DND-41 (cell line): Measurements from ENCODE around the gene ETF1.

Source experiments
- ATAC-seq: fragments of 200-7000 bp; cut with Tn5 transposase; 3 replicates; pipeline ENCODE4 v1.9.1; 2021; ENCODE audit warnings: low read depth; ENCODE audit not compliant: insufficient read depth
- DNase-seq: peaks from one replicate; pipeline ENCODE4 v3.0.0-alpha.2; 2020
- H2AFZ ChIP-seq: 2 replicates; pipeline ENCODE4 v1.6.0; 2012; ENCODE audit warnings: low read depth, low read length
- H3K27ac ChIP-seq: 2 replicates; pipeline ENCODE4 v1.5.1; 2012; ENCODE audit warnings: low read length, inconsistent platforms
- H3K27me3 ChIP-seq: fragments of 200-600 bp; sonication (generic); 2 replicates; pipeline ENCODE4 v1.6.0; 2012; ENCODE audit warnings: low read length, mild to moderate bottlenecking, inconsistent platforms; ENCODE audit not compliant: insufficient read depth, poor library complexity
- H3K36me3 ChIP-seq: 2 replicates; pipeline ENCODE4 v1.5.1; 2012; ENCODE audit warnings: low read length, inconsistent platforms; ENCODE audit not compliant: insufficient read depth
- H3K4me1 ChIP-seq: 2 replicates; pipeline ENCODE4 v1.5.1; 2012; ENCODE audit warnings: mild to moderate bottlenecking, low read length; ENCODE audit not compliant: insufficient read depth
- H3K4me2 ChIP-seq: 2 replicates; pipeline ENCODE4 v1.6.0; 2012; ENCODE audit warnings: mild to moderate bottlenecking, moderate library complexity, low read length, inconsistent platforms; ENCODE audit not compliant: insufficient read depth
- H3K4me3 ChIP-seq, 2 experiments: fragments of 200-600 bp in 1 of 2; shearing (Covaris generic) in 1 of 2; 2 replicates each; pipeline ENCODE4 v1.5.1; 2012 to 2016; ENCODE audit warnings: inconsistent platforms in 2 of 2, low read length in 2 of 2, mild to moderate bottlenecking in 2 of 2, low read depth in 1 of 2, moderate library complexity in 1 of 2
- H3K79me2 ChIP-seq: 2 replicates; pipeline ENCODE4 v1.6.0; 2012; ENCODE audit warnings: low read length, inconsistent platforms; ENCODE audit not compliant: insufficient read depth
- H3K9ac ChIP-seq: 2 replicates; pipeline ENCODE4 v1.6.0; 2012; ENCODE audit warnings: low read depth, mild to moderate bottlenecking, inconsistent platforms, low read length, moderate library complexity
- H3K9me3 ChIP-seq: 2 replicates; pipeline ENCODE4 v1.5.1; 2012; ENCODE audit warnings: low read length, moderate library complexity, mild to moderate bottlenecking, inconsistent platforms; ENCODE audit not compliant: insufficient read depth, severe bottlenecking
- H4K20me1 ChIP-seq: 2 replicates; pipeline ENCODE4 v1.6.0; 2012; ENCODE audit warnings: low read length; ENCODE audit not compliant: insufficient read depth
- CTCF ChIP-seq: IDR thresholded peaks from 2 replicates; pipeline ENCODE4 v1.5.1; 2012; ENCODE audit warnings: borderline replicate concordance, low read length, moderate library complexity, mild to moderate bottlenecking; ENCODE audit not compliant: poor library complexity, severe bottlenecking; ENCODE audit errors: extremely low read depth
- EZH2 ChIP-seq: IDR thresholded peaks from 3 replicates; pipeline ENCODE4 v1.6.1; 2012; ENCODE audit warnings: borderline replicate concordance, low read depth, mild to moderate bottlenecking, moderate library complexity, low read length, inconsistent platforms; ENCODE audit not compliant: severe bottlenecking

The ETF1 gene

DNA sequence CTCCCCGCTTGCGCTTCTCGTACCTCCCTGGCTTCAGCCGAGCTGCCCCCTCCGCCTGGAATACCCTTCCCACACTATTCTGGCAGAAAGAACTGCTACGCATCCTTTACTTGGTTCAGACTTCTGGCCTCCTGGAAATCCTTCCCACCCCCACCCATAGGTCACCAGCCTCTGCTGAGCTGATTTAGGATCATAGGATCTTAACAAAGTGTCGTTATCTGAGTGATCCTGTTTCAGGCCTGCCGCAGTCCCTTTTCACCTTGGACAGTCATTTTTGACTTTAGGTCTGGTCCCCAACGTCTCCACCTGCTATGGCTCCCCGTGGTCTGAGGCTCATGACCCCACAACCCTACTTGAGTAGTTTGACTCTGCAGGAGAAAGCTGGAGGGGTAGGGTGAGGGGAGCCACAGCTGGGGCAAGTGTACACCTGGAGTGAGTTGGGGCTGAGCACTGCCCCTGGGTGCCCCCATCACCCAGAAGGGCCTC, 50.4 kb downstream of the ETF1 start:
- H3K9me3 ChIP-seq: no peaks in the 10 kb centered on the region
- TF ChIP-seq CTCF: no peak
- H2AFZ ChIP-seq: peak overlapping the region; percentile 82
- peak; percentile 41 for DNase-seq
- H4K20me1 ChIP-seq: no peaks in the 10 kb centered on the region
- H3K36me3 ChIP-seq: no peaks in the 10 kb centered on the region
- ATAC-seq: no peak
- H3K4me3 ChIP-seq: peak overlapping the region; percentile 18 to 57; a peak in 3 of 4 replicates
- no peaks in the 10 kb centered on the region for H3K79me2 ChIP-seq
- H3K4me1 ChIP-seq: peaks cover 27% of the 10 kb centered on the region
- H3K9ac ChIP-seq: peak overlapping the region; percentile 79
- H3K27me3 ChIP-seq: peaks cover 20% of the 10 kb centered on the region
- peak overlapping the region; percentile 41 for H3K27ac ChIP-seq
- H3K4me2 ChIP-seq: peak overlapping the region; percentile 78

- TF ChIP-seq EZH2: no peak
- no peak for TF ChIP-seq CTCF
- peak overlapping the region; percentile 78 for H3K4me2 ChIP-seq
- H2AFZ ChIP-seq: peak overlapping the region; percentile 82
- H3K36me3 ChIP-seq: no peaks in the 10 kb centered on the region
- H3K27ac ChIP-seq: peak overlapping the region; percentile 54
- H3K4me3 ChIP-seq: peak overlapping the region; percentile 18 to 57; a peak in 3 of 4 replicates
- H3K79me2 ChIP-seq: no peaks in the 10 kb centered on the region
- peaks cover 27% of the 10 kb centered on the region for H3K4me1 ChIP-seq
- peaks cover 20% of the 10 kb centered on the region for H3K27me3 ChIP-seq
- H3K9ac ChIP-seq: peak overlapping the region; percentile 79
- ATAC-seq (peak; percentile 96), DNase-seq (peak; percentile 86)
- H4K20me1 ChIP-seq: no peaks in the 10 kb centered on the region
- no peaks in the 10 kb centered on the region for H3K9me3 ChIP-seq
Measured at GRCh38 chr5:138491669-138492559, 51.1 kb downstream of the ETF1 start.

DNA sequence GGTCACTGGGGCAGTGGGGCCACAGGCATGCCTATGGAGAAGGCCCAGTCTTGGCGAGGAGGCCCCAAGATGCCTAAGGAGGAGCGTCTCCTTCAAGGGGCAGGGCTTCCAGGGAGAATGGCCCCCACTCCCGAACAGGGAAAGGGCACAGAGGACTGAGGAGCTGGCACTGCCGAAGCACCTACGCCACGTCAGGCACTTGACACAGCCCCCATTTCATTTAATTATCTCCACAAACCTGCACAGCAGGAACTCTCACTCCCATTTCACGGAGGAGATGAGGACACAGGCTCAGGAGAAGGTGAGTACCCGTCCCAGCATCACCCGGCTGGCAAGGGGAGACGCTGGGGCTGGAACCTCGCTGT, 51.8 kb downstream of the ETF1 start:
- no peak for DNase-seq
- no peaks in the 10 kb centered on the region for H3K36me3 ChIP-seq

DNA sequence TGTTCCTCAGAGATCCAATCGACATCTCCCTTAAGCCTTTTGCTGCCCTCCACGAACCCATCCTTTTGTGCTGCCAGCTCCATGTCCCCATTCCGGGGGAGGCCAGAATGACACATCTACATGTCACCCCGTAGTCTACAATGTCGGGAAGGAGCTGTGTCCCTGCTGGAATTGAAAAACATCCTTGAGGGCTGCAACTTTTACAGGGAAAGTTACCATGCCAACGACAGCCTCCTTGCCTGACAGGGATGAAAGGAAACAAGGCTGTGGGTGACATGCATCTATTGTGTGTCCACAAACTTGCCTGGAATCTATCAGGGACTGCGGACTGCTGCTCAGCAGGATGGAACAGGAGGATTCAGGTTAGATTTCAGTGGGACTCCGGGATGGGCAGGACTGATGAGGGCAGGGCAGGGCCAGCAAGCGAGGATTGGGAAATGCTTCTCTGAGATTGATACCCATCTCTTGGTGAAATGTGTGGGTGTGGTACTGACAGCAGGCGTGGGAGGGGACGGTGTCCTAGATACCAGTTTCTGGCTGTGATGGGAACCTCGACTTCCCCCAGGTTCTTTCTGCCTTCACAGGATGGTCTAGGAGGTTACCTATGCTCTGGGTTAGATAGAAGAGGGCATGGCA, 52.3 kb downstream of the ETF1 start:
- DNase-seq: no peak
- no peaks in the 10 kb centered on the region for H3K9me3 ChIP-seq
- no peak overlapping the region for H3K4me3 ChIP-seq
- H3K27me3 ChIP-seq: peaks cover 20% of the 10 kb centered on the region
- H2AFZ ChIP-seq: no peak overlapping the region
- no peaks in the 10 kb centered on the region for H4K20me1 ChIP-seq
- no peaks in the 10 kb centered on the region for H3K79me2 ChIP-seq
- H3K4me1 ChIP-seq: peaks cover 27% of the 10 kb centered on the region
- no peak overlapping the region for H3K27ac ChIP-seq
- TF ChIP-seq CTCF: no peak
- no peak for TF ChIP-seq EZH2
- no peak overlapping the region; the same call in 1 of the 2 replicates for H3K9ac ChIP-seq
- ATAC-seq: no peak
- no peaks in the 10 kb centered on the region for H3K36me3 ChIP-seq
- H3K4me2 ChIP-seq: peak overlapping the region; percentile 78

More for the DNA sequence above, 51.8 kb downstream of the ETF1 start:
- no peak for TF ChIP-seq EZH2
- Histone ChIP-seq H3K27ac (peak overlapping the region; percentile 54; the same call in 1 of the 2 replicates), H3K4me1 (peaks cover 27% of the 10 kb centered on the region), H4K20me1 (no peaks in the 10 kb centered on the region), H3K4me3 (peak overlapping the region in 1 of 2 experiments; percentile 57; a peak in 2 of 4 replicates), H3K9ac (peak overlapping the region; percentile 79), H3K4me2 (peak overlapping the region; percentile 78), H3K79me2 (no peaks in the 10 kb centered on the region), H2AFZ (peak overlapping the region; percentile 69), H3K27me3 (peaks cover 20% of the 10 kb centered on the region), H3K9me3 (no peaks in the 10 kb centered on the region)
- ATAC-seq: no peak
